Astrocyte (in vitro differentiated cells and primary cell): ENCODE results near the gene CCDC93. TPM values are rescaled to one million over a fixed set of nuclear protein-coding genes. Genes with fewer than 3 reads are reported as not detected.

Experiments used
- DNase-seq: peaks from one replicate; pipeline ENCODE4 v3.0.0-alpha.2; 2010; ENCODE audit warnings: low read depth
- FAIRE-seq: peaks from 2 replicates; lab custom pipeline; 2011; peaks lifted over from hg19 to GRCh38; lab: Jason Lieb, UNC
- H2AFZ ChIP-seq: 2 replicates; pipeline ENCODE4 v1.6.0; 2012; ENCODE audit warnings: low read depth, low read length, inconsistent platforms
- H3K27ac ChIP-seq: 2 replicates; pipeline ENCODE4 v1.5.1; 2011; ENCODE audit warnings: low read depth, low read length, inconsistent platforms
- H3K27me3 ChIP-seq: 2 replicates; pipeline ENCODE4 v1.6.0; 2011; ENCODE audit warnings: low read length, inconsistent platforms; ENCODE audit not compliant: insufficient read depth
- H3K36me3 ChIP-seq: 2 replicates; pipeline ENCODE4 v1.5.1; 2011; ENCODE audit warnings: low read length, inconsistent platforms; ENCODE audit not compliant: insufficient read depth
- H3K4me1 ChIP-seq: 2 replicates; pipeline ENCODE4 v1.5.1; 2011; ENCODE audit warnings: low read length, inconsistent platforms; ENCODE audit not compliant: insufficient read depth
- H3K4me2 ChIP-seq: 2 replicates; pipeline ENCODE4 v1.6.0; 2012; ENCODE audit warnings: low read length, inconsistent platforms
- H3K4me3 ChIP-seq: 2 replicates; pipeline ENCODE4 v1.5.1; 2011; ENCODE audit warnings: low read depth, mild to moderate bottlenecking, low read length, inconsistent platforms; ENCODE audit not compliant: insufficient read depth
- H3K79me2 ChIP-seq: 2 replicates; pipeline ENCODE4 v1.6.0; 2012; ENCODE audit warnings: mild to moderate bottlenecking, low read length, inconsistent platforms; ENCODE audit not compliant: insufficient read depth
- H3K9ac ChIP-seq: 2 replicates; pipeline ENCODE4 v1.6.0; 2012; ENCODE audit warnings: mild to moderate bottlenecking, low read length, inconsistent platforms
- H3K9me3 ChIP-seq: 2 replicates; pipeline ENCODE4 v1.5.1; 2012; ENCODE audit warnings: low read depth, mild to moderate bottlenecking, low read length, inconsistent platforms; ENCODE audit not compliant: insufficient read depth
- H4K20me1 ChIP-seq: 2 replicates; pipeline ENCODE4 v1.6.0; 2012; ENCODE audit warnings: low read length, inconsistent platforms; ENCODE audit not compliant: insufficient read depth
- H3K27ac Mint-ChIP-seq: one replicate; pipeline ENCODE4 v1.8.0; 2021; ENCODE audit warnings: mild to moderate bottlenecking, mixed read lengths; ENCODE audit not compliant: unreplicated experiment
- H3K27me3 Mint-ChIP-seq: one replicate; pipeline ENCODE4 v1.8.0; 2021; ENCODE audit warnings: low read depth, mixed read lengths; ENCODE audit not compliant: unreplicated experiment
- H3K36me3 Mint-ChIP-seq: one replicate; pipeline ENCODE4 v1.8.0; 2021; ENCODE audit warnings: low read depth, mixed read lengths; ENCODE audit not compliant: unreplicated experiment
- H3K4me1 Mint-ChIP-seq: one replicate; pipeline ENCODE4 v1.8.0; 2021; ENCODE audit warnings: low read depth, mixed read lengths; ENCODE audit not compliant: unreplicated experiment
- H3K4me3 Mint-ChIP-seq: one replicate; pipeline ENCODE4 v1.8.0; 2021; ENCODE audit warnings: mild to moderate bottlenecking, moderate library complexity, mixed read lengths; ENCODE audit not compliant: unreplicated experiment
- H3K9me3 Mint-ChIP-seq: one replicate; pipeline ENCODE4 v1.8.0; 2021; ENCODE audit warnings: mild to moderate bottlenecking, mixed read lengths; ENCODE audit not compliant: unreplicated experiment
- CTCF ChIP-seq: IDR thresholded peaks from 2 replicates; pipeline ENCODE4 v1.5.1; 2011; ENCODE audit warnings: low read depth, mild to moderate bottlenecking, inconsistent platforms, low read length, moderate library complexity; ENCODE audit not compliant: insufficient read depth
- EZH2 ChIP-seq: IDR thresholded peaks from 2 replicates; pipeline ENCODE4 v1.6.1; 2012; ENCODE audit warnings: mild to moderate bottlenecking, low read length, inconsistent platforms; ENCODE audit not compliant: insufficient read depth
- total RNA-seq: library from RNA; stranded (reverse); gene quantifications from 2 replicates; pipeline ENCODE4 v1.2.1, GENCODE V29; 2021

The CCDC93 gene
- total RNA-seq, 1 donor from 2014 or later: 29.1 TPM

- H4K20me1 ChIP-seq: peaks cover 40% of the 10 kb centered on the region
- no peak for FAIRE-seq
- H2AFZ ChIP-seq: no peak overlapping the region
- no peaks in the 10 kb centered on the region for H3K27me3 Mint-ChIP-seq
- H3K27ac Mint-ChIP-seq: no peak overlapping the region
- peak overlapping the region; percentile 12 for H3K9ac ChIP-seq
- TF ChIP-seq CTCF (no peak), EZH2 (no peak)
- H3K4me3 Mint-ChIP-seq: no peak overlapping the region
- H3K27ac ChIP-seq: no peak overlapping the region
- no peaks in the 10 kb centered on the region for H3K4me1 ChIP-seq
- H3K4me2 ChIP-seq: no peak overlapping the region
- H3K4me3 ChIP-seq: no peak overlapping the region
- no peaks in the 10 kb centered on the region for H3K27me3 ChIP-seq
- peaks cover 3% of the 10 kb centered on the region for H3K9me3 Mint-ChIP-seq
- H3K9me3 ChIP-seq: no peaks in the 10 kb centered on the region
- DNase-seq: no peak
- peaks cover 35% of the 10 kb centered on the region for H3K79me2 ChIP-seq
- peaks cover 4% of the 10 kb centered on the region for H3K4me1 Mint-ChIP-seq
- peaks cover 33% of the 10 kb centered on the region for H3K36me3 ChIP-seq
- peaks cover 2% of the 10 kb centered on the region for H3K36me3 Mint-ChIP-seq
These were observed 7.5 kb downstream of the CCDC93 start for GRCh38 chr2:118006326-118006725.

- H3K9ac ChIP-seq: no peak overlapping the region
- no peaks in the 10 kb centered on the region for H3K9me3 ChIP-seq
- no peak overlapping the region for H3K4me3 ChIP-seq
- H3K27ac ChIP-seq: no peak overlapping the region
- Mint-ChIP-seq H3K27ac (no peak overlapping the region), H3K36me3 (peaks cover 2% of the 10 kb centered on the region), H3K4me1 (peaks cover 7% of the 10 kb centered on the region), H3K9me3 (no peaks in the 10 kb centered on the region), H3K27me3 (no peaks in the 10 kb centered on the region), H3K4me3 (no peak overlapping the region)
- H3K4me1 ChIP-seq: no peaks in the 10 kb centered on the region
- DNase-seq (peak; percentile 60), FAIRE-seq (no peak)
- TF ChIP-seq EZH2 (no peak), CTCF (peak; percentile 87)
- H3K36me3 ChIP-seq: peaks cover 52% of the 10 kb centered on the region
- peaks cover 6% of the 10 kb centered on the region for H3K79me2 ChIP-seq
- H3K27me3 ChIP-seq: no peaks in the 10 kb centered on the region
- H3K4me2 ChIP-seq: no peak overlapping the region
- H4K20me1 ChIP-seq: peaks cover 18% of the 10 kb centered on the region
- no peak overlapping the region for H2AFZ ChIP-seq
These were observed 10.5 kb downstream of the CCDC93 start for GRCh38 chr2:118003396-118003824.

DNA sequence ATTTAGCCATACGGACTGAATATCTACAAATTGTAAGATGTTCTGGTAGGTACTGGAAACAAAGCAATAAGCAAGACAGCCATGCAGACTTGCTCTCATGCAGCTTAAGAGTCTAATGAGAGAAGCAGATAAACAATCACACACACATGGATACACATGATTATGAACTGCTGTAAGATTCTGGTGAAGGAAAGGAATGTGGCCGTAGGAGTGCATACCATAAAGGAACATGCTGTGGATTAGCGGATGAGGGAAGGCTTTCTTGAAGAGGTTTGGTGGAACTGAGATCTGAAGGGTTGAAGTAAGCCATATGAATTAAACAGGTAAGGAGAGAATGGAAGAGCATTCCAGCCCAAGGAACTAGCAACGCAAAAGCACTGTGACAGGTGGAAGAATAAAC, 13.8 kb downstream of the CCDC93 start:
- peaks cover 7% of the 10 kb centered on the region for H3K4me1 Mint-ChIP-seq
- H3K9ac ChIP-seq: no peak overlapping the region
- no peaks in the 10 kb centered on the region for H3K9me3 Mint-ChIP-seq
- no peak overlapping the region for H3K4me3 ChIP-seq
- no peaks in the 10 kb centered on the region for H3K9me3 ChIP-seq
- peaks cover 55% of the 10 kb centered on the region for H3K36me3 ChIP-seq
- H3K27ac ChIP-seq: no peak overlapping the region
- peaks cover 16% of the 10 kb centered on the region for H3K36me3 Mint-ChIP-seq
- no peaks in the 10 kb centered on the region for H3K4me1 ChIP-seq
- H3K4me3 Mint-ChIP-seq: no peak overlapping the region
- no peaks in the 10 kb centered on the region for H3K79me2 ChIP-seq
- DNase-seq (no peak), FAIRE-seq (no peak)
- peaks cover 13% of the 10 kb centered on the region for H4K20me1 ChIP-seq
- TF ChIP-seq CTCF (no peak), EZH2 (no peak)
- peak overlapping the region; percentile 14 for H3K27ac Mint-ChIP-seq
- no peak overlapping the region for H2AFZ ChIP-seq
- no peaks in the 10 kb centered on the region for H3K27me3 Mint-ChIP-seq
- no peaks in the 10 kb centered on the region for H3K27me3 ChIP-seq
- H3K4me2 ChIP-seq: no peak overlapping the region
